Activated CD8-positive, alpha-beta T cell treated with anti-CD3 and anti-CD28 coated beads, Interleukin-2, amount 10 ng/mL, durations not matched to agents 7 days and 5 days (primary cell): Measurements from ENCODE around the gene DTNB. TPM values are rescaled to one million over a fixed set of nuclear protein-coding genes. Genes with fewer than 3 reads are reported as not detected.

Experiments
- ATAC-seq: fragments of 150-1000 bp; cut with Tn5 transposase; one replicate; pipeline ENCODE4 v1.10.0; 2021; ENCODE audit warnings: moderate library complexity
- CTCF ChIA-PET: fragments of 350-600 bp; sonication (Branson Sonifier 250); formaldehyde crosslinking; loops from one replicate; lab custom pipeline; 2021; ENCODE audit warnings: antibody characterized with exemption; lab: Charles Lee
- POLR2A ChIA-PET: fragments of 350-600 bp; sonication (Branson Sonifier 250); formaldehyde crosslinking; loops from one replicate; lab custom pipeline; 2021; ENCODE audit warnings: antibody characterized with exemption; lab: Charles Lee
- DNase-seq: peaks from one replicate; pipeline ENCODE4 v3.0.0-alpha.2; 2020
- H3K27ac Mint-ChIP-seq: one replicate; pipeline ENCODE4 v1.8.0; 2021; ENCODE audit warnings: mild to moderate bottlenecking, mixed read lengths
- H3K27me3 Mint-ChIP-seq: one replicate; pipeline ENCODE4 v1.8.0; 2021; ENCODE audit warnings: low read depth, mixed read lengths
- H3K36me3 Mint-ChIP-seq: one replicate; pipeline ENCODE4 v1.8.0; 2021; ENCODE audit warnings: low read depth, mixed read lengths
- H3K4me1 Mint-ChIP-seq: one replicate; pipeline ENCODE4 v1.8.0; 2021; ENCODE audit warnings: low read depth, mixed read lengths
- H3K4me3 Mint-ChIP-seq: one replicate; pipeline ENCODE4 v1.8.0; 2021; ENCODE audit warnings: mild to moderate bottlenecking, mixed read lengths
- H3K9me3 Mint-ChIP-seq: one replicate; pipeline ENCODE4 v1.8.0; 2022; ENCODE audit warnings: mixed read lengths; ENCODE audit not compliant: insufficient read depth
- total RNA-seq, 2 experiments: library from RNA; stranded (reverse); gene quantifications; one replicate each; pipeline ENCODE4 v1.2.3, GENCODE V29; 2021

Gene DTNB
- total RNA-seq, 2 experiments from 2014 or later: 29.2 to 31.2 TPM

DNA sequence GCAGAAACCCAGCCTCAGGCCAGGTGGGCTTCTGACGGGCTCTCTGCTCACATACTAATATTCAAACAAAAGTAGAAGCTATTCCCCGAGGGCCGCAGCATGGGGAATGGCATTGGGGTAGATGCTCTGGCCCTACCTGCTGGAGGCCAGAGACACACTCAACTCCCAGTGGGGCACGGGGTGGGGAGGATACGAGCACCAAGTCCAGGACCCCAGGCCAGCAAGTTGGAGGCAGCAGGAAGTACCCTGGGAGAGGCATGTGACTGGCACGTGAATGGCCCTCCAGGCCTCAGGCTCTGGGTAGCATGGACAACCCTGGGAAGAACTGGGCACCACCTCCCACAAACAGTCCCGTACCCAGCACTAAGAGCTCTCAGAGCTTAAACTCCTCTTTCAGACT is 335.5 kb downstream of the DTNB start:
- H3K4me3 Mint-ChIP-seq: peak overlapping the region; percentile 16
- ChIA-PET CTCF (interaction anchor here (0.7 to 5.1 kb wide), 7 partner anchors 14 to 229 kb away, joined by 3 to 26 read pairs (median 5); no protein-coding TSS in a partner anchor), POLR2A (interaction anchor here (1.2 to 2.0 kb wide), 2 partner anchors 24 to 43 kb away, joined by 3 to 11 read pairs; no protein-coding TSS in a partner anchor)
- H3K36me3 Mint-ChIP-seq: peaks cover 12% of the 10 kb centered on the region
- no peaks in the 10 kb centered on the region for H3K9me3 Mint-ChIP-seq
- H3K27ac Mint-ChIP-seq: peak overlapping the region; percentile 74
- ATAC-seq: no peak
- DNase-seq: no peak
- H3K27me3 Mint-ChIP-seq: no peaks in the 10 kb centered on the region
- H3K4me1 Mint-ChIP-seq: peaks cover 69% of the 10 kb centered on the region

DNA sequence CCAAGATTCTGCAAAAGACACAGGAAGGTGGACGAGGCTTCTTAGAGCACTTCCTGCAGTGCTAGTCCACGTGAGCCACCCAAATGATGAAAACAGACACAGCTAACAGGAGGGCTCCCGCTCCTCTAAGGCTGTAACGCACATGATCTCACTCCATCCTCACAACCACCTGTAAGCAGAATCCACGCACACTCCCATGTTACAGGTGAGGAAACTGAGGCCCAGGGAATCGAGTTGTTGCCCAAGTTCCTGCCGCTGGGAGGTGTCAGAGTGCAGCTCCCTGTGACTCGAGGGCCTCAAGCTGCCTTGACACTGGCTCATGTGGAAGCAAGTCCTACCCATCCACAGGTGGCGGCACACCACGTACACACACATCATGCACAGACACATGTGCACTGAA is 336.1 kb downstream of the DTNB start:
- peak; percentile 40 for DNase-seq
- Mint-ChIP-seq H3K27ac (peak overlapping the region; percentile 74), H3K9me3 (no peaks in the 10 kb centered on the region), H3K4me3 (peak overlapping the region; percentile 16), H3K36me3 (peaks cover 12% of the 10 kb centered on the region), H3K27me3 (no peaks in the 10 kb centered on the region), H3K4me1 (peaks cover 70% of the 10 kb centered on the region)
- ATAC-seq: no peak
- POLR2A ChIA-PET: interaction anchor here (0.6 to 2.0 kb wide), 4 partner anchors 23 to 747 kb away, joined by 3 to 11 read pairs (median 3); no protein-coding TSS in a partner anchor
- CTCF ChIA-PET: interaction anchor here (0.7 to 5.1 kb wide), 7 partner anchors 14 to 230 kb away, joined by 3 to 26 read pairs (median 5); no protein-coding TSS in a partner anchor

DNA sequence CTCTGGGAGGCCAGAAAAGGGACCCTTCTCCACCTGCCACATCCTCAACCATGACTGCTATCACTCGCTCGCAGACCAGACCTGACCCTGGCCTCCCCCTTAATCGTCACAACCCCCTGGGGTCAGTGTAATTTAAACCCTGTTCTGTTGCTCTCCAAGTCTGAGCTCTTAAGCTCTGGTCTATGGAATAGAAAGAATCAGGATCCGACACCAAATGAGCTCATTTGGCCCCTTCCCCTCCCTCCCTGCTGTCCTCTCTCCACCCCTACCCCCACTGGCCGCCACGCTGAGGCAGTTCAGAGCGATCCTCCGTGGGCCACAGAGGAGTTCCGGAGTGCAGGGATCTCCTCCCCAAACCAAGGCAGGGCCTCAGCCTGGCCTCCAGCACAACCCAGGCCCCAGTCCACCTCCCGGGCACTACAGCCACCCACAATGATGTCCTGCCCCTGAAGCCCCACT is 337.0 kb downstream of the DTNB start:
- POLR2A ChIA-PET: interaction anchor here (0.9 kb wide), 1 partner anchor 27 kb away, joined by 3 read pairs; no protein-coding TSS in a partner anchor
- no peak for ATAC-seq
- Mint-ChIP-seq H3K4me3 (no peak overlapping the region), H3K27ac (peak overlapping the region; percentile 74), H3K4me1 (peaks cover 77% of the 10 kb centered on the region), H3K36me3 (peaks cover 12% of the 10 kb centered on the region), H3K9me3 (no peaks in the 10 kb centered on the region), H3K27me3 (no peaks in the 10 kb centered on the region)
- DNase-seq: no peak
- CTCF ChIA-PET: interaction anchor here (0.7 to 5.1 kb wide), 4 partner anchors 19 to 59 kb away, joined by 3 to 26 read pairs (median 10); no protein-coding TSS in a partner anchor

DNA sequence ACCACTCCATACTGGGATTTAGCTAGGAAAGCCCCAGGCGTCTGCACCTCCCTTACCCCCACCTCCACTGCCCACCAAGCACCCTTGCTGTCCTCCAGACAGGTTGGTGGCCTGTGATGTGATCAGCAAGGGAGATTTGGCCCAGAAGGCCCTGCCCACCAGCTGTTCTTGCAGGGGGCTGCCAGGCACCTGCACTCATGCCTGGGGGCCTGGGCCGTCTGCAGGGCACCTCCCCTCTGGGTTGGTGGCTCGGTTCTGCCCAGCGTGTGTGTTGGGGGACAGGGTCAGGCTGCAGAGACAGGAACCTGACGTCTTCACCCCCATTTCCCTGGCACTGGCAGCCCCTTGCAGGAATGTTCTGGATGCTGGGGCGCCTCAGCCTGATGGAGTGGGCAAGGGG is 337.4 kb downstream of the DTNB start:
- ChIA-PET CTCF (interaction anchor here (2.4 to 5.1 kb wide), 3 partner anchors 26 to 59 kb away, joined by 10 to 26 read pairs (median 14); no protein-coding TSS in a partner anchor), POLR2A (interaction anchor here (1.0 to 4.2 kb wide), 2 partner anchors 12 to 27 kb away, joined by 4 to 17 read pairs; no protein-coding TSS in a partner anchor)
- H3K9me3 Mint-ChIP-seq: no peaks in the 10 kb centered on the region
- no peak for ATAC-seq
- H3K4me1 Mint-ChIP-seq: peaks cover 80% of the 10 kb centered on the region
- H3K27me3 Mint-ChIP-seq: no peaks in the 10 kb centered on the region
- H3K27ac Mint-ChIP-seq: no peak overlapping the region
- DNase-seq: no peak
- no peak overlapping the region for H3K4me3 Mint-ChIP-seq
- H3K36me3 Mint-ChIP-seq: peaks cover 12% of the 10 kb centered on the region

DNA sequence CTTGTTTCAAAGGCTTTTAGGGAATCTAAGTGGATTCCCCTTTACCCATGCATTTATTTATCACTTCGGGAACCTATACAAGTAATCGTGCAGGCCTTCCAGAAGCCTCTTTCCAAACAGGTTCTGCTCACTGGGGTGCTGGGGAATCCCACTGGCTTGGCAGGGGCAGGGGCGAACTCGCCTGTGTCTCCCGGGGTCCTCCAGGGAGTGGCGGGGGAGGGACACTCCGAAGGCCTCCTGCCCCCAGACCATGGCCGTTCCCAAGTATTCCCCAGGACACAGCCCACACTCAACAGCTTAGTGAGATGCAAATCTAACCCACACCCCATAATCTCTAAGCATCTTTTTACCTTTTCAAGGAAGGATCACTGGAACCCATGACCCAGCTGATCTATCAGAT is 338.2 kb downstream of the DTNB start:
- ATAC-seq (no peak), DNase-seq (no peak)
- ChIA-PET CTCF (interaction anchor here (2.4 to 5.1 kb wide), 3 partner anchors 25 to 58 kb away, joined by 10 to 26 read pairs (median 14); no protein-coding TSS in a partner anchor), POLR2A (interaction anchor here (0.8 to 4.2 kb wide), 4 partner anchors 11 to 40 kb away, joined by 4 to 17 read pairs (median 10); no protein-coding TSS in a partner anchor)
- no peaks in the 10 kb centered on the region for H3K27me3 Mint-ChIP-seq
- peaks cover 81% of the 10 kb centered on the region for H3K4me1 Mint-ChIP-seq
- no peaks in the 10 kb centered on the region for H3K9me3 Mint-ChIP-seq
- peaks cover 12% of the 10 kb centered on the region for H3K36me3 Mint-ChIP-seq
- peak overlapping the region; percentile 72 for H3K27ac Mint-ChIP-seq
- no peak overlapping the region for H3K4me3 Mint-ChIP-seq

DNA sequence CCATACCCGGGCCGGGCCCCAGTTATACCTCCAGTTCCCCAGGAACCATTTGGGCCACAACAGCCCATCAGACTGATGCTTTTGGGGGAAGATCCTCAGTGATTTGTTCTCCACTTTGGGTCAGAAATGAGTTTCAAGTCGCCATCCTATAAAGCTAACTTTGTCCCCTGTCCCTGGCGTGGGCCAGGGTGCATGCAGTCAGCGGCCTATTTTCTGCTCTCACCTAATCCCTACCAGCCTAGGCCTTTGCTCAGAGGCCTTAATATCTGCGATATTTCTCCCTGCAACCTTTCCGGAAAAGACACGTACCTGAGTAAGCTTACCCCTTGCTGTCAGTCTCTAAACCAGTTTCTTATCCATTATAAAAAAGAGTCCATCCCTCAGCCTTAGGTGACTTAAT is 338.9 kb downstream of the DTNB start:
- H3K36me3 Mint-ChIP-seq: peaks cover 16% of the 10 kb centered on the region
- no peaks in the 10 kb centered on the region for H3K9me3 Mint-ChIP-seq
- H3K27ac Mint-ChIP-seq: peak overlapping the region; percentile 72
- peak overlapping the region; percentile 23 for H3K4me3 Mint-ChIP-seq
- DNase-seq (no peak), ATAC-seq (no peak)
- peaks cover 78% of the 10 kb centered on the region for H3K4me1 Mint-ChIP-seq
- no peaks in the 10 kb centered on the region for H3K27me3 Mint-ChIP-seq
- ChIA-PET POLR2A (interaction anchor here (0.8 to 4.2 kb wide), 4 partner anchors 10 to 44 kb away, joined by 3 to 17 read pairs (median 10); no protein-coding TSS in a partner anchor), CTCF (interaction anchor here (0.8 to 5.1 kb wide), 8 partner anchors 8 to 58 kb away, joined by 3 to 26 read pairs (median 6); partner anchors contain the start of gene DNMT3A)

DNA sequence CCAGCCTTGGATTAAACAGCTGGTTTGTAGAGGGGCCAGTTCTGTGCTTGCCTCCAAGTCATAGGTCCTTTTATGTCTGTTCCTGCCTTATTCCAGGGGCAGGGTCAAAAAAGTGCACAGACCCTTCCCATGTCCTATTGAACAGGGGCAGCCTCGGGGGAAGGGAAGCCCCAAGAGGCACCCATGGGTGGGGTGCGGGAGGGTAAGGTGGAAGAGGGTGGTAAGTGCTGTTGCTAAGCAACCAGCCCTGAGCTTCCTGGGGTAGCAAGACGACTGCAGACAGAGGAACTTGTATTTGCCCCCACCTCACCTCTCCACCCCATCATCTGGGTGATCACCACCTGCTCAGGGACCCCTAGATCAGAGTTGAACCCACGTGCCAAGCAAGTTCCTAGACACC is 339.4 kb downstream of the DTNB start:
- Mint-ChIP-seq H3K4me3 (peak overlapping the region; percentile 23), H3K36me3 (peaks cover 15% of the 10 kb centered on the region), H3K4me1 (peaks cover 73% of the 10 kb centered on the region), H3K9me3 (no peaks in the 10 kb centered on the region), H3K27ac (peak overlapping the region; percentile 72), H3K27me3 (no peaks in the 10 kb centered on the region)
- ATAC-seq: peak; percentile 60
- peak; percentile 53 for DNase-seq
- POLR2A ChIA-PET: interaction anchor here (0.8 to 4.2 kb wide), 4 partner anchors 10 to 43 kb away, joined by 3 to 17 read pairs (median 10); no protein-coding TSS in a partner anchor
- CTCF ChIA-PET: interaction anchor here (0.8 to 5.1 kb wide), 8 partner anchors 8 to 57 kb away, joined by 3 to 26 read pairs (median 6); partner anchors contain the start of gene DNMT3A

DNA sequence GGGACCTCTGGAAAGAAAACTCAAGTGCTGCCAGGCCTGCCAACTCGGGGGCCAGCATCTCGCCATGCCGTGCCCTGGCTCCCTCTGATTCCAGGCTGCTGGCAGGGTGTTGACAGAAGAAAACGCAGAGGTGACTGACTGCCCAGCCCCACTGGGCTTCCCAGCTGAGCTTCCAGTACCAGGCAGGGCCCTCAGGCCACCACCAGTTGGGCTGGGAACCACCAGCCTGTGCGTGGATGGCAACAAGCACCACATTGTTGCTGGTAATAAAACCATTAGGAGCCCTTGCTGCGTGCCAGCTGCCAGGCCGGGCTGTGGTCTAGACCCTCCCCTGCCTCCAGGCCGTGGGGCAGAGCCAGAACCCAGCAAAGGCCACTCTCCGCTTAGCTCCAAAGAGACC is 340.8 kb downstream of the DTNB start:
- Mint-ChIP-seq H3K4me1 (peaks cover 58% of the 10 kb centered on the region), H3K4me3 (no peak overlapping the region), H3K27me3 (no peaks in the 10 kb centered on the region), H3K36me3 (peaks cover 18% of the 10 kb centered on the region), H3K9me3 (peaks cover 8% of the 10 kb centered on the region), H3K27ac (peak overlapping the region; percentile 40)
- DNase-seq (no peak), ATAC-seq (no peak)
- CTCF ChIA-PET: interaction anchor here (1.3 to 4.0 kb wide), 4 partner anchors 22 to 55 kb away, joined by 3 to 14 read pairs (median 4); no protein-coding TSS in a partner anchor
- POLR2A ChIA-PET: interaction anchor here (4.2 kb wide), 1 partner anchor 8 kb away, joined by 17 read pairs; no protein-coding TSS in a partner anchor

DNA sequence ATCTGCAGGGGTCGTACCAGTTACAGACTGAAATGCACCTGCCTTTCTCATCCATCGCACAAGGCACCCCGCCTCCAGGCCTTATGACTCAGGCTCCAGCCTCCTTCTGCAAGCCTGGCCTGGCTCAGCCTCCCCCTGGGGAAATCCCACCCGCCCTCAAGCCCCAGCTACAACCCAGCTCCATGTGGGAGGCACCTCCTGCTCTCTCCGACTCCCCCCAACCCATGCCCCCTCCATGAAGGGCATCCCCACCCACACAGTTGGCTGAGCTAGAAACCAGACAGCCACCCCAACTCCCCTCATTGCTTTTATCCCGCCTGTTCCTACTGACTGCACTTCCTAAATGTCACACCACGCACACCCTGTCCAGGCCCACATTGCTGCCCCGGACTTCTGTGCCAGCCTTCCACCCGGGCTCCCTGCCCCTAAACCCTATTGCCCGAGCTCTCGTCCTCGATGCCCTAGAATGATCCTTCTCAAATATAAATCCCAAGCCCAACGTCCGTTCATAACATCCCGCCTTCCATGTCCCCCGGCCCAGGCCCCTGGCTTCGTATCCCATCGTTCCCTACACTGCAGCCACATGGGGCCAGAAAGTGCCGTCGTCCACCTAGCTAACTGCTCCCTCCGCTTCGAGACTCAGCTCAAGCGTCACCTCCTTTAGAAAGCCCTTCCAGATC is 341.6 kb downstream of the DTNB start:
- Mint-ChIP-seq H3K9me3 (peaks cover 14% of the 10 kb centered on the region), H3K27ac (no peak overlapping the region), H3K27me3 (no peaks in the 10 kb centered on the region), H3K4me1 (peaks cover 51% of the 10 kb centered on the region), H3K4me3 (no peak overlapping the region), H3K36me3 (peaks cover 20% of the 10 kb centered on the region)
- ChIA-PET CTCF (interaction anchor here (1.1 to 1.7 kb wide), 4 partner anchors 22 to 55 kb away, joined by 3 to 5 read pairs (median 4); no protein-coding TSS in a partner anchor), POLR2A (interaction anchor here (0.9 to 4.2 kb wide), 3 partner anchors 8 to 37 kb away, joined by 3 to 17 read pairs (median 5); no protein-coding TSS in a partner anchor)
- no peak for ATAC-seq
- no peak for DNase-seq

DNA sequence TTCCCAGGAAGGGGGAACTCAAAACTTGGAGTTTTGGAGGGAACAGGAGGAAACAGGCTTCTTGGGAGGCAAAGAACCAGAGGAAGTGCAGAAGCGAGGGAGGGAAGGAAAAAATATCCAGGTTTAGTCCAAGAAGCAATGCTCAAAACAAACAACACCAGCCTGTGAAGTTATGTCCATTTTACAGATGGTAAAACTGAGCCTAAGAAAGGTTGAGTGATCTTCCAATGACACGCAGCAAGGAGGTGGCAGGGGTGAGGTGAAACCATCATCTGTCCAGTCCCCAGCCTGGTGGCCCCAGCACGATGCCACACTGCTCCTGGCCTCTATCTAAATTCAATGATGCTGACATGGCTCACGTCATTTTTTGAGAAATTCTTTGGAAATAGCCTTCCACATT is 342.4 kb downstream of the DTNB start:
- Mint-ChIP-seq H3K27me3 (no peaks in the 10 kb centered on the region), H3K4me1 (peaks cover 43% of the 10 kb centered on the region), H3K9me3 (peaks cover 14% of the 10 kb centered on the region), H3K4me3 (no peak overlapping the region), H3K27ac (no peak overlapping the region), H3K36me3 (peaks cover 27% of the 10 kb centered on the region)
- ATAC-seq (no peak), DNase-seq (no peak)
- POLR2A ChIA-PET: interaction anchor here (1.0 kb wide), 1 partner anchor 16 kb away, joined by 5 read pairs; no protein-coding TSS in a partner anchor
- CTCF ChIA-PET: interaction anchor here (1.1 to 1.7 kb wide), 2 partner anchors 21 to 31 kb away, joined by 4 to 5 read pairs; no protein-coding TSS in a partner anchor

DNA sequence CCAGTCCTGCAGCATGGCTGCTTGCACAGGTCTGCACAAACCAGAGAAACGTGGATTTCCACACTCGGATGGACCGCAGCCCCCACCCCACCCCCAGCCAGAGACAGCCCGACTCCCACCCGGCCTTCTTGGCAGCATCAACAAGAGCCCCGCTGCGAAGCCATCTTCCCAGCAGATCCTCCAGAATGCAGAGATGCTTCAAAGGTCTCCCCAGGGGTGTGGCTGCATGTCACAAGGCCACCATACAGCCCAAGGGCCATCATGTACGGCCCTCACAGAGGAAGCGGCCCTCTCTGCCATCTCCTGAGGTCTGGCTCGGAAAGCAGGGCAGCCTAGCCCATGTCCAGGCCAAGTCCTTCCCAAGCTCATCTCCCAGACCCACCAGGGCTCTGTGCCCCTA is 343.1 kb downstream of the DTNB start:
- H3K27ac Mint-ChIP-seq: no peak overlapping the region
- H3K27me3 Mint-ChIP-seq: no peaks in the 10 kb centered on the region
- peaks cover 37% of the 10 kb centered on the region for H3K4me1 Mint-ChIP-seq
- ChIA-PET CTCF (no interaction called here), POLR2A (no interaction called here)
- H3K36me3 Mint-ChIP-seq: peaks cover 32% of the 10 kb centered on the region
- no peak for ATAC-seq
- DNase-seq: no peak
- H3K4me3 Mint-ChIP-seq: no peak overlapping the region
- H3K9me3 Mint-ChIP-seq: peaks cover 14% of the 10 kb centered on the region
